Osteocyte (in vitro differentiated cells): Measurements from ENCODE around the gene ACCSL. TPM values are rescaled to one million over a fixed set of nuclear protein-coding genes. Genes with fewer than 3 reads are reported as not detected.

Experiments used
- DNase-seq: peaks from one replicate; pipeline ENCODE4 v3.0.0; 2021; ENCODE audit warnings: mixed read lengths; ENCODE audit not compliant: unreplicated experiment; ENCODE audit errors: extremely low spot score
- H3K27ac Mint-ChIP-seq: one replicate; pipeline ENCODE4 v1.8.0; 2021; ENCODE audit warnings: mild to moderate bottlenecking, mixed read lengths; ENCODE audit not compliant: unreplicated experiment
- H3K27me3 Mint-ChIP-seq: one replicate; pipeline ENCODE4 v1.8.0; 2021; ENCODE audit warnings: mixed read lengths; ENCODE audit not compliant: unreplicated experiment
- H3K36me3 Mint-ChIP-seq: one replicate; pipeline ENCODE4 v1.8.0; 2021; ENCODE audit warnings: mixed read lengths; ENCODE audit not compliant: unreplicated experiment
- H3K4me1 Mint-ChIP-seq: one replicate; pipeline ENCODE4 v1.8.0; 2021; ENCODE audit warnings: mixed read lengths; ENCODE audit not compliant: unreplicated experiment
- H3K4me3 Mint-ChIP-seq: one replicate; pipeline ENCODE4 v1.8.0; 2021; ENCODE audit warnings: mild to moderate bottlenecking, moderate library complexity, mixed read lengths; ENCODE audit not compliant: unreplicated experiment
- H3K9me3 Mint-ChIP-seq: one replicate; pipeline ENCODE4 v1.8.0; 2021; ENCODE audit warnings: mixed read lengths; ENCODE audit not compliant: unreplicated experiment
- total RNA-seq: library from RNA; stranded (reverse); gene quantifications from 2 replicates; pipeline ENCODE4 v1.2.1, GENCODE V29; 2021
- TF ChIP-seq, protein P1 (sequence below): fragments of 200-600 bp; sonication (generic); IDR thresholded peaks from 2 replicates; pipeline ENCODE4 v1.5.0; 2021; ENCODE audit warnings: antibody characterized with exemption, mild to moderate bottlenecking, moderate library complexity

ACCSL gene
- total RNA-seq, 1 donor from 2014 or later: not detected

GRCh38 chr11:44095506-44096359, 48.0 kb downstream of the ACCSL start, which contains the start of gene EXT2:
TSS of gene EXT2 (plus strand) at chr11:44095678. CDS start at chr11:44107713, 12,035 bp downstream.
- peaks cover 3% of the 10 kb centered on the region for H3K36me3 Mint-ChIP-seq
- H3K27me3 Mint-ChIP-seq: peaks cover 34% of the 10 kb centered on the region
- H3K9me3 Mint-ChIP-seq: no peaks in the 10 kb centered on the region
- H3K27ac Mint-ChIP-seq: peak within 1 kb of the TSS; percentile 18
- TF ChIP-seq, protein P1, sequence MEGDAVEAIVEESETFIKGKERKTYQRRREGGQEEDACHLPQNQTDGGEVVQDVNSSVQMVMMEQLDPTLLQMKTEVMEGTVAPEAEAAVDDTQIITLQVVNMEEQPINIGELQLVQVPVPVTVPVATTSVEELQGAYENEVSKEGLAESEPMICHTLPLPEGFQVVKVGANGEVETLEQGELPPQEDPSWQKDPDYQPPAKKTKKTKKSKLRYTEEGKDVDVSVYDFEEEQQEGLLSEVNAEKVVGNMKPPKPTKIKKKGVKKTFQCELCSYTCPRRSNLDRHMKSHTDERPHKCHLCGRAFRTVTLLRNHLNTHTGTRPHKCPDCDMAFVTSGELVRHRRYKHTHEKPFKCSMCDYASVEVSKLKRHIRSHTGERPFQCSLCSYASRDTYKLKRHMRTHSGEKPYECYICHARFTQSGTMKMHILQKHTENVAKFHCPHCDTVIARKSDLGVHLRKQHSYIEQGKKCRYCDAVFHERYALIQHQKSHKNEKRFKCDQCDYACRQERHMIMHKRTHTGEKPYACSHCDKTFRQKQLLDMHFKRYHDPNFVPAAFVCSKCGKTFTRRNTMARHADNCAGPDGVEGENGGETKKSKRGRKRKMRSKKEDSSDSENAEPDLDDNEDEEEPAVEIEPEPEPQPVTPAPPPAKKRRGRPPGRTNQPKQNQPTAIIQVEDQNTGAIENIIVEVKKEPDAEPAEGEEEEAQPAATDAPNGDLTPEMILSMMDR: peak; percentile 94
- peak; percentile 96 for DNase-seq
- peaks cover 16% of the 10 kb centered on the region for H3K4me1 Mint-ChIP-seq
- H3K4me3 Mint-ChIP-seq: peak within 1 kb of the TSS; percentile 83

DNA sequence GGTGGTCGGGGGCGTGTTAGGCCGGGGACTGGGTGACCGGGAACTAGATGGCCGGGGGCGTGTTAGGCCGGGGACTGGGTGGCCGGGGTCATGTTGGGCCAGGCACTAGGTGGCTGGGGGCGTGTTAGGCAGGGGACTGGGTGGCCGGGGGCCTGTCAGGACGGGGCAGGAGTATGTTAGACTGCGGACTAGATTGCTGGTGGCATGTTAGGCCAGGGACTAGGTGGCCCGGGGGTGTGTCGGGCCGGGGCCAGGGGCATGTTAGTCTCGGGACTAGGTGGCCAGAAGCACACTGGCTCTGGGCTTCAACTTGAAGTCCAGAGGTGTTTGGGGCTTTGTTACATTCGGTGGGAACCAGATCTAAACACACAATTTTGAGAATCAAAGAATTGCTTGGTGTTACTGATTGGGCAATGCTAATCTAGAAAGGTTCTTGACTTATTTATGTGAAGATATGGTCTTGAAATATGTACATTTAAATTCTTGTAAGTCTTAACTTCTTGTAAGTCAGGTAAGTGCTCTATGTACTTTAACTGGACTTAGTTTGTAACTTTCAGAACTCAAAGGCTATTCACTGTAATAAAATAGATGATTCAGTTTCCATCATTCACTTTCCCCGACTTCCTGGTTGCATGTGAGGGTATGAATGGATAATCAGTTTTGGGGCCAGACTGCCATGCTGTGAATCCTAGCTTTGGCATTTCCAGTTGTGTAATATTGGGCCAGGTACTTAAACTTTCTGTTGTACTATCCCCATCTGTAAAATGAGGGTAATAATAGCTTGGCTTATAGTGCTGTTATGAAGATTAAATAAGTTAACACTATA, 48.8 kb downstream of the ACCSL start:
- DNase-seq: no peak
- Mint-ChIP-seq H3K27ac (peak overlapping the region; percentile 18), H3K27me3 (peaks cover 26% of the 10 kb centered on the region), H3K36me3 (peaks cover 3% of the 10 kb centered on the region), H3K4me1 (peaks cover 16% of the 10 kb centered on the region), H3K4me3 (peak overlapping the region; percentile 83), H3K9me3 (no peaks in the 10 kb centered on the region)
- TF ChIP-seq, protein P1: no peak

DNA sequence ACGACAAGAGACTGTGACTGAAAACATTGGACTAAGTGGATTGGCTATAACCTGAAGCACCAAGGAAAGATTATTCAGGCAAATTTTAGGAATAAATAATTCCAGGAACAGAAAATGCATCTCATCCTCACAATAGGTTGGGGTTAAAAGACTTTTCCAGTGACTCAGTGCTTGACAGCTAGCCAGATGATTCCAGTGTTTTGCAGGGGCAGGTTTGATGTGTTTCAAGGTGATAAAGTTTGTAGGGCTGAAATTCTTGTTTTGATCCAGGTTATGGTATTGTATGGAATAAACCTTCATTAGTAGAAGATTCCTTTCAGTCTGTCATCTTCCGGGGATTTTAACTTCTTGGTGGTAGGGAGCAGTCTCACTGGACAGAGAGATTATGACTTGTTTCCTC, 50.0 kb downstream of the ACCSL start:
- H3K4me1 Mint-ChIP-seq: peaks cover 16% of the 10 kb centered on the region
- TF ChIP-seq, protein P1: no peak
- no peak overlapping the region for H3K27ac Mint-ChIP-seq
- H3K4me3 Mint-ChIP-seq: no peak overlapping the region
- peaks cover 15% of the 10 kb centered on the region for H3K27me3 Mint-ChIP-seq
- H3K36me3 Mint-ChIP-seq: peaks cover 3% of the 10 kb centered on the region
- DNase-seq: no peak
- H3K9me3 Mint-ChIP-seq: no peaks in the 10 kb centered on the region

DNA sequence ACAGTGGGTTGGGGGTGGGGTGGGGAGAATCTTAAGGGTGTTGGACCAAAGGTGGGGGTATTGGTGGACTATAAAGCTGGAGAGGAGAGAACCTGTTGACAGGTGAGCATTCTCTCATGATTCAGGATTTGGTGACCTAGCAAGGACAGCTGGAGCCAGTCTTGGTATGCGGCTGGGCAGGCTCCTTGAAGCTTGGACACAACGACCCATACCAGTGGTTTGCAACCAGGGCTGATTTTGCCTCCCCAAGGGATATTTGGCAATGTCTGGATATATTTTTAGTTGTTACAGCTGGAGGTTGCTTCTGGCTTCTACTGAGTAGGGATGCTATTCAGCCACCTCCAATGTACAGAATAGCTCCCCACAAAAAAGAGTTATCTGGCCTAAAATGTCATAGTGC, 53.3 kb downstream of the ACCSL start:
- Mint-ChIP-seq H3K36me3 (peaks cover 5% of the 10 kb centered on the region), H3K27ac (no peak overlapping the region), H3K27me3 (no peaks in the 10 kb centered on the region), H3K9me3 (no peaks in the 10 kb centered on the region), H3K4me3 (no peak overlapping the region), H3K4me1 (peaks cover 7% of the 10 kb centered on the region)
- no peak for DNase-seq
- TF ChIP-seq, protein P1: no peak
